Right lung (tissue), 5 donors: ENCODE results near the gene SULT2B1. TPM values are rescaled to one million over a fixed set of nuclear protein-coding genes. Genes with fewer than 3 reads are reported as not detected.

Experiments used
- DNase-seq, 2 donors: peaks; one replicate each; pipeline ENCODE4 v3.0.0-alpha.2; 2013
- polyA plus RNA-seq, 5 donors: library from polyadenylated mRNA; unstranded; fragments of 120-200 nt; gene quantifications; one replicate each; pipeline versions ENCODE4 v1.2.1 to v1.2.3, GENCODE V29; 2013; ENCODE audit warnings: inconsistent platforms in 1 of 5, low replicate concordance in 1 of 5; ENCODE audit not compliant: insufficient read length in 5 of 5, insufficient read depth in 1 of 5

Gene SULT2B1
- polyA plus RNA-seq, 5 donors: 1.6 to 4.2 (median 3.3) TPM

DNA sequence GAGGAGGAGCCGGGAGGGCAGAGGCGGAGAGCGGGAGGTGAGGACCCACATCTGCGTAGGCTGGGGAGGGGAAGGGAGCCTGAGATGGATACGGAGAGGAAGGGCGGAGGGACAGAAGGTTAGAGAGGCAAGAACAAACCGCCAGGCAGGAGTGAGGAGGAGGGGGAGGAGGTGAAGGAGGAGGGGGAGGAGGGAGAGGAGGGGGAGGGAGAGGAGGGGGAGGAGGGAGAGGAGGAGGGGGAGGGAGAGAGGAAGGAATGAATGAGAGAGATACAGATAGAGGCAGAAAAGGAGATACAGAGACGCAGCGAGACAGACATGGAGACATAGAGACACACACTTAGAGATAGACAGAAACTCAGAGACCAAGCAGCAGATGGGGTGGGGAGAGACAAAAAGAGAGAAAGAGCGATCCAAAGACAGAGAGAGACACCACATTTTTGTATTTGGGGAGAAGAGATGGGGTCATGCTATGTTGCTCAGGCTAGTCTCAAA is 94.8 kb downstream of the SULT2B1 start:
- DNase-seq: no peak

DNA sequence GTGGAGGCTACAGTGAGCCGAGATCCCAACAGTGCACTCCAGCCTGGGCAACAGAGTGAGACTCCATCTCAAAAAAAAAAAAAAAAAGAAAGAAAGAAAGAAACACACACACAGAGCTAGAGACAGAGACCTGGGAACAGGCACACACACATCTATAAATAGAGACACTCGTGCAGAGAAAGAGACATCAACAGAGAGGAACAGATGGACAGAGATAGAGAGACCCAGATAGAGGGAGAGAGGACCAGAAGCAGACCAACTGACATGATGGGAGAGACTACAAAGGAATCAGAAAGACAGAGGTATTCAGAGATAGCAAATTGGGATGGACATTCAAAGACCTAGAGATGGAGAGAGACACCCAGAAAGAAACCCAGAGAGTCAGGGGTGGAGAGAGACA is 96.2 kb downstream of the SULT2B1 start:
- DNase-seq: no peak

Other genes with a start within 250 kb of the SULT2B1 start
- gene EMP3, start 226.6 kb upstream of the SULT2B1 start, polyA plus RNA-seq: 100 to 1,000 TPM in 4 of 5 donors, 10 to 100 TPM in 1; 98.1 to 129 (median 108) TPM
- gene TMEM143, start 188.2 kb upstream of the SULT2B1 start, polyA plus RNA-seq: 1 to 10 TPM; 6.6 to 9.2 (median 7.7) TPM
- gene SYNGR4, start 187.8 kb upstream of the SULT2B1 start, polyA plus RNA-seq: under 1 TPM in 1 of 5 donors, not detected in 4; 0.27 TPM
- 100 to 1,000 TPM; 141 to 191 (median 175) TPM for gene KDELR1, start 160.6 kb upstream of the SULT2B1 start, polyA plus RNA-seq
- under 1 TPM; 0.13 to 0.58 (median 0.40) TPM for gene GRIN2D, start 158.5 kb upstream of the SULT2B1 start, polyA plus RNA-seq
- gene GRWD1, start 106.2 kb upstream of the SULT2B1 start, polyA plus RNA-seq: 10 to 100 TPM; 17.5 to 30.9 (median 21.7) TPM
- gene KCNJ14, start 96.6 kb upstream of the SULT2B1 start, polyA plus RNA-seq: 1 to 10 TPM in 3 of 5 donors, under 1 TPM in 2; 0.70 to 1.5 (median 1.2) TPM
- 100 to 1,000 TPM in 2 of 5 donors, 10 to 100 TPM in 3; 72.6 to 112 (median 87.8) TPM for gene CYTH2, start 82.8 kb upstream of the SULT2B1 start, polyA plus RNA-seq
- 1 to 10 TPM; 1.4 to 4.0 (median 2.6) TPM for gene LMTK3, start 40.3 kb upstream of the SULT2B1 start, polyA plus RNA-seq
- gene SPACA4, start 54.6 kb downstream of the SULT2B1 start, polyA plus RNA-seq: under 1 TPM; 0.11 to 0.76 (median 0.32) TPM
- 10 to 100 TPM in 2 of 5 donors, 1 to 10 TPM in 3; 3.7 to 11.6 (median 4.8) TPM for gene FAM83E, start 62.9 kb downstream of the SULT2B1 start, polyA plus RNA-seq
- 1,000 to 10,000 TPM; 1,161 to 2,077 (median 1,395) TPM for gene RPL18, start 67.0 kb downstream of the SULT2B1 start, polyA plus RNA-seq
- gene SPHK2, start 67.3 kb downstream of the SULT2B1 start, polyA plus RNA-seq: 10 to 100 TPM; 10.0 to 17.8 (median 11.6) TPM
- 10 to 100 TPM in 3 of 5 donors, 1 to 10 TPM in 2; 6.3 to 14.0 (median 10.5) TPM for gene DBP, start 85.2 kb downstream of the SULT2B1 start, polyA plus RNA-seq
- gene CA11, start 94.0 kb downstream of the SULT2B1 start, polyA plus RNA-seq: 1 to 10 TPM; 3.8 to 7.5 (median 5.7) TPM
- 1 to 10 TPM in 3 of 5 donors, under 1 TPM in 2; 0.43 to 2.2 (median 1.5) TPM for gene NTN5, start 120.8 kb downstream of the SULT2B1 start, polyA plus RNA-seq
- 1 to 10 TPM; 1.5 to 3.2 (median 2.3) TPM for gene FUT2, start 143.8 kb downstream of the SULT2B1 start, polyA plus RNA-seq
- gene MAMSTR, start 167.6 kb downstream of the SULT2B1 start, polyA plus RNA-seq: 10 to 100 TPM in 1 of 5 donors, 1 to 10 TPM in 4; 4.3 to 11.8 (median 4.6) TPM
- 10 to 100 TPM; 14.6 to 29.8 (median 17.7) TPM for gene RASIP1, start 188.4 kb downstream of the SULT2B1 start, polyA plus RNA-seq
- gene IZUMO1, start 194.7 kb downstream of the SULT2B1 start, polyA plus RNA-seq: 1 to 10 TPM in 4 of 5 donors, under 1 TPM in 1; 0.40 to 2.1 (median 1.6) TPM
- 1 to 10 TPM; 4.5 to 7.0 (median 5.8) TPM for gene FUT1, start 200.5 kb downstream of the SULT2B1 start, polyA plus RNA-seq
- not detected for gene FGF21, start 203.4 kb downstream of the SULT2B1 start, polyA plus RNA-seq